ENCODE data around the gene TFF3. TPM values are rescaled to one million over a fixed set of nuclear protein-coding genes. Genes with fewer than 3 reads are reported as not detected.
A peak's percentile ranks its signal among the peaks of the same experiment; 100 is the strongest.

The TFF3 gene
- total and polyA plus RNA-seq, 2 donors from 2014 or later = 10.0 to 22.4 TPM

DNA sequence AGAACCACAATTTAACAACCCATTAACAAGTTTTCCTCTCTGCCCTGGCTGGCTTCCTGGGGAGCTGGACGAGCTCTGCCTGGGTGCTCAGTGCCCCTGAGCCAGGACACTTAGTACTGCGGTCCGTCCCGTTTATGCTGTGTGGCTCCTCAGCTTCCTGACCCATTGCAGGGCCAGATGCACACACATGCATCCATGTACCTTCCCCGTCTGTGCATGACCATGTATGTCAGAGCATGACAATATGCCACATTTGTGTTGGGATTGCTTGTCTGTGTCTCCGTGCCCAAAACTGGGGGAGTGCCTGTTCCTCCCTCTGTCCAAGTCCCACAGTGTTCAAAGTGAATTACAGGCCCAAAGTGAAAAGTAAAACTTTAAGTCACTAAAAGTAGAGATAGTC is 9.7 kb upstream of the TFF3 start:
- no peak overlapping the region for H3K4me3 ChIP-seq (ENCODE audit: low read length in 3 of 3)
- no peak for TF ChIP-seq CTCF (IDR thresholded peaks at IDR 0.05; ENCODE audit: borderline replicate concordance, extremely low read depth, insufficient read depth)
- no peaks in the 10 kb centered on the region for H3K36me3 ChIP-seq (ENCODE audit: control insufficient read depth in 2 of 3, insufficient read depth in 3 of 3, low read length in 3 of 3)
- H3K4me1 ChIP-seq (ENCODE audit: control insufficient read depth in 2 of 3, insufficient read depth in 2 of 3, low read depth in 1 of 3, low read length in 3 of 3) = no peaks in the 10 kb centered on the region
- DNase-seq (no peak), FAIRE-seq (no peak)
- H3K27ac ChIP-seq (ENCODE audit: low read depth in 2 of 2, low read length in 2 of 2) = no peak overlapping the region
- intact Hi-C loops (cut with DNase I) = no loop called here
- H3K9me3 ChIP-seq (ENCODE audit: control insufficient read depth in 2 of 3, insufficient read depth in 1 of 3, low read length in 3 of 3) = peaks cover 0 to 5% (median 0%) of the 10 kb centered on the region in 3 donors
- H3K9ac ChIP-seq (ENCODE audit: low read length in 3 of 3) = no peak overlapping the region
- H3K27me3 ChIP-seq (ENCODE audit: control insufficient read depth, insufficient read depth, low read length) = no peaks in the 10 kb centered on the region

DNA sequence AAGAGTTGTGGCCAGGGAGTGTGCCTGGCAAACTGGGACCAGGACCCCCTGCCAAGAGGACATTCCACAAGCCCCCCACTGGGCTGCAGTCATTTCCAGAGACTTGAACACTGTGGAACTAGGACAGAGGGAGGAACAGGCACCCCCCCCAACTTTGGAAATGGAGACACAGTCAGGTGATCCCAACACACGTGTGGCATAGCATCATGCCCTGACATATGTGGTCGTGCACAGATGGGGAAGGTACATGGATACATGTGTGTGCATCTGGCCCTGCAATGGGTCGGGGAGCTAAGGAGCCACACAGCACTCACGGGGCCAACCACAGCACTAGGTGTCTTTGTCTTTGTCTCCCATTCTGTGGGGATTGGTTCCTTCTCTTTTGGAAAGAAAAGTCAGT is 6.6 kb upstream of the TFF3 start:
- H3K27me3 ChIP-seq (ENCODE audit: control insufficient read depth, insufficient read depth, low read length) = no peaks in the 10 kb centered on the region
- no peak for TF ChIP-seq CTCF (IDR thresholded peaks at IDR 0.05; ENCODE audit: borderline replicate concordance, extremely low read depth, insufficient read depth)
- intact Hi-C loops (cut with DNase I) = no loop called here
- DNase-seq (peak in 1 of 5 donors; percentile 12), FAIRE-seq (no peak)
- peaks cover 0 to 5% (median 0%) of the 10 kb centered on the region in 3 donors for H3K9me3 ChIP-seq (ENCODE audit: control insufficient read depth in 2 of 3, insufficient read depth in 1 of 3, low read length in 3 of 3)
- H3K27ac ChIP-seq (ENCODE audit: low read depth in 2 of 2, low read length in 2 of 2) = no peak overlapping the region
- H3K9ac ChIP-seq (ENCODE audit: low read length in 3 of 3) = no peak overlapping the region
- no peaks in the 10 kb centered on the region for H3K36me3 ChIP-seq (ENCODE audit: control insufficient read depth in 2 of 3, insufficient read depth in 3 of 3, low read length in 3 of 3)
- H3K4me1 ChIP-seq (ENCODE audit: control insufficient read depth in 2 of 3, insufficient read depth in 2 of 3, low read depth in 1 of 3, low read length in 3 of 3) = no peaks in the 10 kb centered on the region
- no peak overlapping the region for H3K4me3 ChIP-seq (ENCODE audit: low read length in 3 of 3)

- DNase-seq (no peak), FAIRE-seq (no peak)
- H3K4me3 ChIP-seq (ENCODE audit: low read length in 3 of 3) = no peak overlapping the region
- H3K4me1 ChIP-seq (ENCODE audit: control insufficient read depth in 2 of 3, insufficient read depth in 2 of 3, low read depth in 1 of 3, low read length in 3 of 3) = no peaks in the 10 kb centered on the region
- intact Hi-C loops (cut with DNase I) = no loop called here
- no peaks in the 10 kb centered on the region for H3K27me3 ChIP-seq (ENCODE audit: control insufficient read depth, insufficient read depth, low read length)
- TF ChIP-seq CTCF (IDR thresholded peaks at IDR 0.05; ENCODE audit: borderline replicate concordance, extremely low read depth, insufficient read depth) = no peak
- H3K9me3 ChIP-seq (ENCODE audit: control insufficient read depth in 2 of 3, insufficient read depth in 1 of 3, low read length in 3 of 3) = peaks cover 0 to 5% (median 0%) of the 10 kb centered on the region in 3 donors
- H3K9ac ChIP-seq (ENCODE audit: low read length in 3 of 3) = no peak overlapping the region
- H3K36me3 ChIP-seq (ENCODE audit: control insufficient read depth in 2 of 3, insufficient read depth in 3 of 3, low read length in 3 of 3) = no peaks in the 10 kb centered on the region
- H3K27ac ChIP-seq (ENCODE audit: low read depth in 2 of 2, low read length in 2 of 2) = no peak overlapping the region
These were observed 6.0 kb upstream of the TFF3 start for GRCh38 chr21:42321231-42321630.

DNA sequence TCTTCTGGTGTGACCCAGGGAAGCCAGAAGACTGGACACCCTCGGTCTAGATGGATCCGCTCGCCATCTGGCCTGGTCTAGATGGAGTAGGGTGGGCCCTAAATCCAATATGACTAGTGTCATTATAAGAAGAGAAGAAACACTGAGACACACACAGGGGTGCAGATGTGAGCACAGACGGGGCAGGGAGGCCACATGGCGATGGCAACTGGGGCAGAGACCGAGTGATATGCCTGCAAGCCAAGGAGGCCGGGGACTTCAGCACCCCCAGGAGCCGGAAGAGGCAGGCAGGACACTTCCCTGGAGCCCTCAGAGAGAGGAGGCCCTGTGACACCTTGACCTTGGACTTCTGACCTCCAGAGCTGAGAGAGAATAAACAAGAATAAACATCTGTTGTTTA is 5.6 kb upstream of the TFF3 start:
- Histone ChIP-seq H3K27ac (ENCODE audit: low read depth in 2 of 2, low read length in 2 of 2) (no peak overlapping the region), H3K9me3 (ENCODE audit: control insufficient read depth in 2 of 3, insufficient read depth in 1 of 3, low read length in 3 of 3) (peaks cover 0 to 5% (median 0%) of the 10 kb centered on the region in 3 donors), H3K4me1 (ENCODE audit: control insufficient read depth in 2 of 3, insufficient read depth in 2 of 3, low read depth in 1 of 3, low read length in 3 of 3) (no peaks in the 10 kb centered on the region), H3K27me3 (ENCODE audit: control insufficient read depth, insufficient read depth, low read length) (no peaks in the 10 kb centered on the region), H3K36me3 (ENCODE audit: control insufficient read depth in 2 of 3, insufficient read depth in 3 of 3, low read length in 3 of 3) (no peaks in the 10 kb centered on the region), H3K9ac (ENCODE audit: low read length in 3 of 3) (no peak overlapping the region), H3K4me3 (ENCODE audit: low read length in 3 of 3) (no peak overlapping the region)
- FAIRE-seq (no peak), DNase-seq (peak in 1 of 5 donors; percentile 58)
- intact Hi-C loops (cut with DNase I) = no loop called here
- TF ChIP-seq CTCF (IDR thresholded peaks at IDR 0.05; ENCODE audit: borderline replicate concordance, extremely low read depth, insufficient read depth) = no peak

Measured in kidney (tissue), 14 donors.